A549 treated with Hydrocortisone at 1 μM for 4 hours (cell line): ENCODE data around the gene GRAMD2B. TPM values are rescaled to one million over a fixed set of nuclear protein-coding genes. Genes with fewer than 3 reads are reported as not detected.

Source experiments
- total RNA-seq: library from RNA; stranded (reverse); fragments of 200-300 nt; extraction: Qiagen RNA extraction; gene quantifications from 5 replicates; pipeline ENCODE4 v1.2.3, GENCODE V29; 2022

GRAMD2B gene, protein sequence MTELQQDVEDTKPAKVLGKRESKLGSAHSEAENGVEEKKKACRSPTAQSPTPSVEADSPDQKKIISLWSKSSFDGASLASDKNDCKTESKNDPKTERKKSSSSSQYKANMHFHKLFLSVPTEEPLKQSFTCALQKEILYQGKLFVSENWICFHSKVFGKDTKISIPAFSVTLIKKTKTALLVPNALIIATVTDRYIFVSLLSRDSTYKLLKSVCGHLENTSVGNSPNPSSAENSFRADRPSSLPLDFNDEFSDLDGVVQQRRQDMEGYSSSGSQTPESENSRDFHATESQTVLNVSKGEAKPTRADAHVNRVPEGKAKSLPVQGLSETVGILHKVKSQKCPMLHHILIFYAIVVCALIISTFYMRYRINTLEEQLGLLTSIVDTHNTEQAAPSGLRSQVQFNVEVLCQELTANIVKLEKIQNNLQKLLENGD
- 0.80 to 1.7 TPM (median 1.1 TPM) in 5 replicates for total RNA-seq

DNA sequence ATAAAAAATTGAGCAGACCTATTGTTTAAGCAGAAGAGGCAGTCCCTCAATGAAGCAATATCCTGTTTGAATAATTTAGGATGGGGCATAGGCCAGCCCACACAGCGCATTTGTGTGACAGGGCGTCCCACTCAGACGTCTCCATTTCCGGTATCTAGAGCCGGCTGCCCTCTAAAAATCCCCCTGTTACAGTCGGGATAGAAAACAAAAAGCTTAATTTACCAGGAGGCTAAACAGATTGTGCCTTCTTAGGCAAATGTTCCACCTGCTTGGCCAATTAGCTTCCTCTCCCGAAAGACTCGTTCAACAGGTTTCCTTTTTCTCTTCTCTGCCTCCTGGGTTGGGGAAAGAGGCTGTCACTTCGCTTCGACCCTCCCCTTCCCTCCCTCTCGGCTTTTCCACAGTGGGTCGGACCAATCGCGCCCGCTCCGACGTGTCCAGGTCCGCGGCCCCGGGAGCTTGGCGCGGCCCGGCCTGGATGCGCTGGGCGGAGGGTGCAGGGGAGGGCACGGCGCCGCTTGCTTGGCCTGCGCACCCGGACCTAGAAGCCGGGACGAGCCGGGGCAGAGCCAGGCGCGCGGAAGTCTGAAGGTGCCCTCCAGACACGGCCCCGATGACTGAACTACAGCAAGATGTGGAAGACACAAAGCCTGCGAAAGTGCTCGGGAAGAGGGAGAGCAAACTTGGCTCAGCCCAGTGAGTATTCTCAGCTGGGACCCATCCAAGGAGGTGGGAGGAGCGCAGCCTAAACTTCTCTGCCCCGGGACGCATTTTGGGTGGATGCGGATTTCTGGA is at the start of gene GRAMD2B:
Gene GRAMD2B (plus strand): TSS at position 416 of the 795 bp plus-strand sequence. CDS start 198 bp downstream, at position 614.

Other genes with a start within 250 kb of the GRAMD2B start
- gene ALDH7A1, start 171.8 kb downstream of the GRAMD2B start, total RNA-seq = 70.1 to 76.7 TPM (median 72.0 TPM) in 5 replicates
- gene PHAX, start 177.5 kb downstream of the GRAMD2B start, total RNA-seq = 45.8 to 70.0 TPM (median 46.9 TPM) in 5 replicates